CD14-positive monocyte (primary cell): ENCODE measurements around the gene RERE. TPM values are rescaled to one million over a fixed set of nuclear protein-coding genes. Genes with fewer than 3 reads are reported as not detected.

ENCODE experiments used
- DNase-seq, 3 donors: peaks; one replicate each; pipeline ENCODE4 v3.0.0-alpha.2; 2011 to 2022
- H2AFZ ChIP-seq: 2 replicates; pipeline ENCODE4 v1.6.0; 2012; ENCODE audit warnings: mild to moderate bottlenecking, low read depth, low read length, inconsistent platforms; ENCODE audit not compliant: insufficient read depth, poor library complexity, severe bottlenecking
- H3K27ac ChIP-seq, 2 donors: 1 replicate in 1 of 2; 2 replicates in 1 of 2; pipeline ENCODE4 v1.5.1; 2012 to 2013; ENCODE audit warnings: low read length in 2 of 2, control low read depth in 1 of 2, inconsistent platforms in 1 of 2, low read depth in 1 of 2, mild to moderate bottlenecking in 1 of 2
- H3K27me3 ChIP-seq, 2 donors: one replicate each; pipeline versions ENCODE4 v1.6.0 to v1.6.1; 2011 to 2013; ENCODE audit warnings: low read length in 2 of 2; ENCODE audit not compliant: control insufficient read depth in 2 of 2, insufficient read depth in 2 of 2
- H3K36me3 ChIP-seq, 2 donors: replicated peaks in 1 of 2; 1 replicate in 1 of 2; 2 replicates in 1 of 2; pipeline versions ENCODE4 v1.5.1 to v1.6.1; 2012 to 2013; ENCODE audit warnings: low read length in 2 of 2, control low read depth in 1 of 2, inconsistent platforms in 1 of 2, mild to moderate bottlenecking in 1 of 2; ENCODE audit not compliant: insufficient read depth in 2 of 2, control insufficient read depth in 1 of 2
- H3K4me1 ChIP-seq, 2 donors: 1 replicate in 1 of 2; 2 replicates in 1 of 2; pipeline versions ENCODE4 v1.5.1 to v1.6.1; 2012 to 2013; ENCODE audit warnings: low read length in 2 of 2, control low read depth in 1 of 2, inconsistent platforms in 1 of 2, mild to moderate bottlenecking in 1 of 2, moderate library complexity in 1 of 2; ENCODE audit not compliant: insufficient read depth in 2 of 2, control insufficient read depth in 1 of 2
- H3K4me2 ChIP-seq: replicated peaks from 2 replicates; pipeline ENCODE3; 2012; ENCODE audit warnings: low read length, moderate library complexity, mild to moderate bottlenecking; ENCODE audit not compliant: poor library complexity, severe bottlenecking; ENCODE audit errors: extremely low read depth
- H3K4me3 ChIP-seq, 3 experiments: fragments of 200-600 bp in 1 of 3; sonication (generic) in 1 of 3; replicated peaks in 1 of 3; 1 replicate in 2 of 3; 2 replicates in 1 of 3; pipeline ENCODE4 v1.5.1; 2011 to 2013; ENCODE audit warnings: low read length in 3 of 3, mild to moderate bottlenecking in 3 of 3, control low read depth in 2 of 3, low read depth in 2 of 3, inconsistent platforms in 1 of 3, moderate library complexity in 1 of 3
- H3K79me2 ChIP-seq: 2 replicates; pipeline ENCODE4 v1.6.0; 2012; ENCODE audit warnings: mild to moderate bottlenecking, control low read depth, inconsistent platforms, low read length, moderate library complexity; ENCODE audit not compliant: insufficient read depth
- H3K9ac ChIP-seq: 2 replicates; pipeline ENCODE4 v1.6.0; 2017; ENCODE audit warnings: low read length, mild to moderate bottlenecking; ENCODE audit not compliant: insufficient read depth, poor library complexity, severe bottlenecking
- H3K9me3 ChIP-seq, 2 donors: replicated peaks in 1 of 2; 1 replicate in 1 of 2; 2 replicates in 1 of 2; pipeline versions ENCODE4 v1.5.1 to v1.6.1; 2012 to 2013; ENCODE audit warnings: low read length in 2 of 2, control low read depth in 1 of 2; ENCODE audit not compliant: control insufficient read depth in 1 of 2, insufficient read depth in 1 of 2
- H4K20me1 ChIP-seq: 2 replicates; pipeline ENCODE4 v1.6.0; 2012; ENCODE audit warnings: mild to moderate bottlenecking, low read length, control low read depth, moderate library complexity; ENCODE audit not compliant: insufficient read depth
- H3K27ac Mint-ChIP-seq, 7 donors: one replicate each; pipeline ENCODE4 v1.8.0; 2020; ENCODE audit warnings: mild to moderate bottlenecking in 7 of 7, mixed read lengths in 7 of 7, moderate library complexity in 6 of 7, inconsistent platforms in 2 of 7
- H3K27me3 Mint-ChIP-seq, 3 donors: one replicate each; pipeline ENCODE4 v1.8.0; 2021 to 2022; ENCODE audit warnings: low read depth in 3 of 3, mild to moderate bottlenecking in 3 of 3, mixed read lengths in 3 of 3, moderate library complexity in 3 of 3, inconsistent platforms in 1 of 3
- H3K36me3 Mint-ChIP-seq, 2 donors: one replicate each; pipeline ENCODE4 v1.8.0; 2020; ENCODE audit warnings: mixed read lengths in 2 of 2, inconsistent platforms in 1 of 2, mild to moderate bottlenecking in 1 of 2
- H3K4me1 Mint-ChIP-seq: one replicate; pipeline ENCODE4 v1.8.0; 2020; ENCODE audit warnings: mild to moderate bottlenecking, mixed read lengths
- H3K4me3 Mint-ChIP-seq, 2 donors: one replicate each; pipeline ENCODE4 v1.8.0; 2020; ENCODE audit warnings: mild to moderate bottlenecking in 2 of 2, mixed read lengths in 2 of 2, moderate library complexity in 1 of 2
- H3K9me3 Mint-ChIP-seq, 7 donors: one replicate each; pipeline ENCODE4 v1.8.0; 2020 to 2022; ENCODE audit warnings: mixed read lengths in 7 of 7, mild to moderate bottlenecking in 6 of 7, moderate library complexity in 6 of 7, inconsistent platforms in 2 of 7
- WGBS: methylation state at CpG from one replicate; pipeline ENCODE4 v1.1.5; 2013; ENCODE audit warnings: missing lambda C conversion rate; ENCODE audit not compliant: insufficient coverage; 5-methylcytosine and 5-hydroxymethylcytosine counted together
- intact Hi-C, 2 donors: fragments of 100-400 bp; cut with micrococcal nuclease; formaldehyde crosslinking; loops; one replicate each; pipeline versions ENCODE4 v1.15.0 to v1.15.1; 2023
- polyA plus RNA-seq, 3 donors: library from polyadenylated mRNA; depleted of rRNA in 1 of 3; unstranded in 2 of 3; stranded (reverse) in 1 of 3; fragments of 300-500 nt in 2 of 3; fragments of >200 nt in 1 of 3; fragmentation: Illumina TruSeq in 2 of 3; gene quantifications; 1 replicate in 2 of 3; 2 replicates in 1 of 3; pipeline ENCODE4 v1.2.3, GENCODE V29; 2012 to 2021
- TF ChIP-seq, protein P1 (sequence below): fragments of 200-600 bp; IDR thresholded peaks from one replicate; pipeline ENCODE4 v1.8.0; 2022; ENCODE audit warnings: antibody characterized with exemption, mild to moderate bottlenecking

The RERE gene
- polyA plus RNA-seq, 3 donors, result 1.2 to 19.4 (median 3.8) TPM

DNA sequence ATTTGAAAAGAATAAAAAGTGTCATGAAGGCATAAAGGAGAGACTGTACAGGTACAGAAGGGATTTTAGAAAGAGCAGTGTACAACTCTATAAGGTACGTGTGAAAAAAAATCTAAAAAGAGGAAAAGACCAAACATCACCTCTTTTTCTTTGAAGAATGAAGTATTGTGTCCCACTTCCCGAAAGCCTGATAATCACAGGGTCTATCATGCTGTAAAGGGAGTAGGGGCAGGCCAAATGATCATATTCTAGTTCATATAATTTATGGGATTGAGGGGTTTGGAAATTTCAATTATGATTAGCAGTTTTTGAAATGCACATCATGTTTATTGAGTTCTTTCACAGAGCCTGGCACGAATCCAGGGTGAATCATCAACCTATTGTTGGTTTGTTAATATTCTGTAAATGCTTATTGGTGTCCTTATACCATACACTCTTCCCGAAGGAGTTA, 910 bp upstream of the RERE start:
- Histone ChIP-seq H3K36me3 (no peaks in the 10 kb centered on the region), H2AFZ (peak overlapping the region; percentile 92), H3K27me3 (no peaks in the 10 kb centered on the region), H3K9me3 (no peaks in the 10 kb centered on the region), H3K4me2 (peak overlapping the region; percentile 85), H3K4me3 (peak overlapping the region; percentile 61 to 98 (median 95)), H3K4me1 (peaks cover 24 to 40% of the 10 kb centered on the region in 2 donors), H3K9ac (peak overlapping the region; percentile 93), H3K79me2 (peaks cover 16% of the 10 kb centered on the region), H3K27ac (peak overlapping the region in 1 of 2 donors; percentile 81), H4K20me1 (no peaks in the 10 kb centered on the region)
- Mint-ChIP-seq H3K27ac (peak overlapping the region; percentile 83 to 94 (median 89)), H3K36me3 (no peaks in the 10 kb centered on the region), H3K27me3 (peaks cover 0 to 3% (median 1%) of the 10 kb centered on the region in 3 donors), H3K4me3 (peak overlapping the region; percentile 76 to 94), H3K9me3 (no peaks in the 10 kb centered on the region), H3K4me1 (peaks cover 45% of the 10 kb centered on the region)
- intact Hi-C loops, result no loop called here
- no CpG with 5 or more reads among the region's 4 CpGs for WGBS
- TF ChIP-seq, protein P1, sequence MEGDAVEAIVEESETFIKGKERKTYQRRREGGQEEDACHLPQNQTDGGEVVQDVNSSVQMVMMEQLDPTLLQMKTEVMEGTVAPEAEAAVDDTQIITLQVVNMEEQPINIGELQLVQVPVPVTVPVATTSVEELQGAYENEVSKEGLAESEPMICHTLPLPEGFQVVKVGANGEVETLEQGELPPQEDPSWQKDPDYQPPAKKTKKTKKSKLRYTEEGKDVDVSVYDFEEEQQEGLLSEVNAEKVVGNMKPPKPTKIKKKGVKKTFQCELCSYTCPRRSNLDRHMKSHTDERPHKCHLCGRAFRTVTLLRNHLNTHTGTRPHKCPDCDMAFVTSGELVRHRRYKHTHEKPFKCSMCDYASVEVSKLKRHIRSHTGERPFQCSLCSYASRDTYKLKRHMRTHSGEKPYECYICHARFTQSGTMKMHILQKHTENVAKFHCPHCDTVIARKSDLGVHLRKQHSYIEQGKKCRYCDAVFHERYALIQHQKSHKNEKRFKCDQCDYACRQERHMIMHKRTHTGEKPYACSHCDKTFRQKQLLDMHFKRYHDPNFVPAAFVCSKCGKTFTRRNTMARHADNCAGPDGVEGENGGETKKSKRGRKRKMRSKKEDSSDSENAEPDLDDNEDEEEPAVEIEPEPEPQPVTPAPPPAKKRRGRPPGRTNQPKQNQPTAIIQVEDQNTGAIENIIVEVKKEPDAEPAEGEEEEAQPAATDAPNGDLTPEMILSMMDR, result no peak
- DNase-seq, result peak; percentile 39 to 68 (median 63)

DNA sequence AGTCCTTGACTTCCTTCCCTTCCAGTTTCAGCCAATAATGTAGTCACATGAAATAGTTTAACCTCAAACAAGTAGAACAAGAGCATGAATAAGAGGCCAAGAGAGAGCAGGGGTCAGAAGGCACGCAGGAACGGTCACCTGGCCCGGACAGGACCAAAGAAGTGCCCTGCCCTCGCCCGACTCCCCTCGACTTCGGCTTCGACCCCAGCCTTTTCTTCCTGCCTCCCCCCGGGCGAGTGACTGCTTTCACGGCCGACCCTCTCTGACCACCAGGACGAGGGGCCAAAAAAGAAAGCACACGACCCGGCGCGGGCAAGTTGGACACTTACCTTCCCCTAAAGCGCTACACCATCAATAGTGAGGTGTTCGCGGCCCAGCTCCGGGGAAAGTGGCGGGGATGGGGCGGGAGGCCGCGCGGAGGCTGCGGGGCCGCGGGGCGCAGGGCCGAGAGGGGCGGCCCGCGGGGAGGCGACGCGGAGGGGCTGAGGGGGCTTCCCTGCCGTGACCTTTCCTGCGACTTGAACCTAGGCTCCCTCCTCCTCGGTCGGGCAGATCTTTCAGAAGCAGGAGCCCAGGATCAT, 519 bp downstream of the RERE start:
- Histone ChIP-seq H4K20me1 (no peaks in the 10 kb centered on the region), H3K4me1 (peaks cover 17 to 30% of the 10 kb centered on the region in 2 donors), H3K4me3 (peak overlapping the region; percentile 90 to 98 (median 95)), H3K4me2 (peak overlapping the region; percentile 85), H3K27me3 (no peaks in the 10 kb centered on the region), H2AFZ (peak overlapping the region; percentile 93), H3K9me3 (no peaks in the 10 kb centered on the region), H3K36me3 (no peaks in the 10 kb centered on the region), H3K79me2 (peaks cover 21% of the 10 kb centered on the region), H3K27ac (peak overlapping the region; percentile 85 to 93), H3K9ac (peak overlapping the region; percentile 93)
- WGBS, result under 1% methylated on average over 33 of the region's 41 CpGs
- TF ChIP-seq, protein P1, result no peak
- DNase-seq, result peak in 2 of 3 donors; percentile 5 to 32
- Mint-ChIP-seq H3K4me3 (peak overlapping the region; percentile 91 to 96), H3K36me3 (no peaks in the 10 kb centered on the region), H3K27ac (peak overlapping the region; percentile 91 to 98 (median 95)), H3K4me1 (peaks cover 34% of the 10 kb centered on the region), H3K9me3 (no peaks in the 10 kb centered on the region), H3K27me3 (peaks cover 0 to 2% (median 1%) of the 10 kb centered on the region in 3 donors)
- intact Hi-C loops, result no loop called here
